Keratinocyte (primary cell): ENCODE measurements around the gene C2orf76.

Source experiments
- EZH2 ChIP-seq: IDR thresholded peaks from one replicate; pipeline ENCODE4 v1.6.1; 2012; ENCODE audit warnings: inconsistent platforms, mild to moderate bottlenecking, low read length, moderate library complexity
- TF ChIP-seq, protein P1 (sequence below), 3 experiments: IDR thresholded peaks in 1 of 3; conservative IDR thresholded peaks in 1 of 3; optimal IDR thresholded peaks in 1 of 3; 2 replicates in 2 of 3; 3 replicates in 1 of 3; pipeline versions ENCODE3 to v1.5.1; 2011; ENCODE audit warnings: low read length in 3 of 3, mild to moderate bottlenecking in 3 of 3, moderate library complexity in 2 of 3, control low read depth in 1 of 3, inconsistent platforms in 1 of 3; ENCODE audit not compliant: insufficient read depth in 2 of 3; ENCODE audit errors: extremely low read depth in 1 of 3

DNA sequence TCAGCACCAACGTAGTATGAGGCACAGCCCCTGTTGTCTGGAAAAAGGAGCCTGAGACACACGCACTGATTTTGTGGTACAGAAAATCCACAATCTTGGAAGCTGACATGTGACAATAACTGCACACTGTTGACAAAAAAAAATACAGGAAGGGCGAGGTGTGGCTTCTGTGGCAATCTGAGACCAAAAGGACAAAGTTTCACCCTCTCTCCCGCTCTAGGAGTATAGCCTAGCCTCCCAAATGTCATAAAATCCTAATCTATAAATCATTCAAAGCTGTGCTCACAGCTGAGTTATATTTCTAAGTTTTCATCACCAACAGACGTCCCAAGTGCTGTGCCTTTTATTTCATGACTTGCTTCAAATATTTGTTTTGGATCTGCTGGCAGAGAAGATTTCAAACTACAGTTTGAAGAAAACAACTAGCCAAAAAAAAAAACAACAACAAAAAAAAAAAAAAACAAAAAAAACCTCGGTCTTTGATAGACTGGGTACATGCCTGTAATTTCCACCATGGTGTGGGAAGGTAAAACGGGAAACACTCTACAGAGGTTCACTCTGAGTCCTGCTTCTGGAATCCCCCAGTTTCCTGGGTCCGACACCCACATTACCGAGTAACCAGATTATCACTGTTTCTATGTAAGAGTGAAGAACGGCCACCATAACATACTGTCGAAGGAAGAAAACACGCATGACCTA is 61.0 kb downstream of the C2orf76 start:
- TF ChIP-seq, protein P1, sequence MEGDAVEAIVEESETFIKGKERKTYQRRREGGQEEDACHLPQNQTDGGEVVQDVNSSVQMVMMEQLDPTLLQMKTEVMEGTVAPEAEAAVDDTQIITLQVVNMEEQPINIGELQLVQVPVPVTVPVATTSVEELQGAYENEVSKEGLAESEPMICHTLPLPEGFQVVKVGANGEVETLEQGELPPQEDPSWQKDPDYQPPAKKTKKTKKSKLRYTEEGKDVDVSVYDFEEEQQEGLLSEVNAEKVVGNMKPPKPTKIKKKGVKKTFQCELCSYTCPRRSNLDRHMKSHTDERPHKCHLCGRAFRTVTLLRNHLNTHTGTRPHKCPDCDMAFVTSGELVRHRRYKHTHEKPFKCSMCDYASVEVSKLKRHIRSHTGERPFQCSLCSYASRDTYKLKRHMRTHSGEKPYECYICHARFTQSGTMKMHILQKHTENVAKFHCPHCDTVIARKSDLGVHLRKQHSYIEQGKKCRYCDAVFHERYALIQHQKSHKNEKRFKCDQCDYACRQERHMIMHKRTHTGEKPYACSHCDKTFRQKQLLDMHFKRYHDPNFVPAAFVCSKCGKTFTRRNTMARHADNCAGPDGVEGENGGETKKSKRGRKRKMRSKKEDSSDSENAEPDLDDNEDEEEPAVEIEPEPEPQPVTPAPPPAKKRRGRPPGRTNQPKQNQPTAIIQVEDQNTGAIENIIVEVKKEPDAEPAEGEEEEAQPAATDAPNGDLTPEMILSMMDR (optimal IDR thresholded peaks at IDR 0.05 in 1 of 3, IDR thresholded peaks at IDR 0.05 in 1 of 3, conservative IDR thresholded peaks at IDR 0.05 in 1 of 3; ENCODE audit: extremely low read depth in 1 of 3, insufficient read depth in 2 of 3, low read length in 3 of 3) = no peak
- TF ChIP-seq EZH2 = no peak
